Esophagus squamous epithelium (tissue), 5 donors: ENCODE results near the gene AFAP1L2. TPM values are rescaled to one million over a fixed set of nuclear protein-coding genes. Genes with fewer than 3 reads are reported as not detected.

Experiments used
- DNase-seq: peaks from one replicate; lab custom pipeline; 2025; lab: John Stamatoyannopoulos, UW
- H3K27ac ChIP-seq, 4 donors: fragments of 200-600 bp; sonication (generic); one replicate each; pipeline ENCODE4 v1.5.1; 2016 to 2019; ENCODE audit warnings: mild to moderate bottlenecking in 1 of 4
- H3K27me3 ChIP-seq, 4 donors: fragments of 200-600 bp; sonication (generic); 1 replicate in 3 of 4; 2 replicates in 1 of 4; pipeline versions ENCODE4 v1.5.1 to v1.6.0; 2017 to 2021; ENCODE audit warnings: antibody characterized with exemption in 1 of 4
- H3K36me3 ChIP-seq, 3 donors: fragments of 200-600 bp; sonication (generic); one replicate each; pipeline ENCODE4 v1.5.1; 2016 to 2019
- H3K4me1 ChIP-seq, 3 donors: fragments of 200-600 bp; sonication (generic); one replicate each; pipeline ENCODE4 v1.5.1; 2017 to 2019
- H3K4me3 ChIP-seq, 4 donors: fragments of 200-600 bp; sonication (generic); 1 replicate in 3 of 4; 2 replicates in 1 of 4; pipeline ENCODE4 v1.5.1; 2016 to 2019; ENCODE audit warnings: mild to moderate bottlenecking in 2 of 4, moderate library complexity in 1 of 4
- H3K9me3 ChIP-seq, 3 donors: fragments of 200-600 bp; sonication (generic); one replicate each; pipeline ENCODE4 v1.5.1; 2016 to 2019
- POLR2A ChIP-seq, 4 donors: fragments of 450-650 bp; IDR thresholded peaks; one replicate each; pipeline ENCODE4 v1.6.1; 2017; ENCODE audit warnings: antibody characterized with exemption in 4 of 4, mild to moderate bottlenecking in 4 of 4, moderate library complexity in 3 of 4
- WGBS, 2 donors: methylation state at CpG; one replicate each; pipeline ENCODE4 v1.1.5; 2018; 5-methylcytosine and 5-hydroxymethylcytosine counted together
- intact Hi-C: fragments of 100-400 bp; cut with DNase I; formaldehyde crosslinking; loops from one replicate; pipeline ENCODE4 v1.15.0; 2022
- total RNA-seq, 4 donors: library from RNA; depleted of rRNA; stranded (reverse); fragments of >200 nt; gene quantifications; one replicate each; pipeline ENCODE4 v1.1.0, GENCODE V29; 2016
- TF ChIP-seq, protein P1 (sequence below), 6 experiments: fragments of 450-650 bp in 4 of 6; fragments of 200-600 bp in 2 of 6; sonication (generic) in 2 of 6; IDR thresholded peaks; one replicate each; pipeline ENCODE4 v1.5.1; 2016 to 2019; ENCODE audit warnings: antibody characterized with exemption in 6 of 6, mild to moderate bottlenecking in 4 of 6, moderate library complexity in 4 of 6
- donor health status: DM: yes; HTN: yes; CAD: no.

Gene AFAP1L2
- total RNA-seq, 4 donors from 2014 or later: 9.8 to 15.5 (median 11.8) TPM

DNA sequence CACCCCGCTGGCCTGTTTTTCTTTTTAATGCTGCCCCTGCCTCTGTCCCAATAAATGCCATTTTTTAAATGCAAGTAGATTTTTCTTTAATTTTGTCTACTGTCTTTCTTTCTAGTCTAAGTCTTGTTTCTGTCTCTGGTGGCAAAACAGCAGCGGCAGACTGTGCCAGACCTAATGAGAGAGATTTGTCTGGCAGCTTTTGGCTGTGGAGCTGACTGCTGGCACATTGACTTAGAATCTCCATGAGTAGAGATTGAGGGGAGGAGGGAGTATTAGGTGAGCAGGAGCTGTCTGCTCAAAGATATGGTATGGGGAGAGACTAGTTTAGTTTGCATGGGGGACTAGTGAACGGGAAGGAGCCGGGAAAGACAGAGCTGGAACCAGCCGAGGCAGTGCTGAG is 152.2 kb downstream of the AFAP1L2 start:
- Histone ChIP-seq H3K4me1 (peaks cover 0 to 6% (median 0%) of the 10 kb centered on the region in 3 donors), H3K9me3 (no peaks in the 10 kb centered on the region), H3K27me3 (peaks cover 0 to 4% (median 0%) of the 10 kb centered on the region in 4 donors), H3K27ac (no peak overlapping the region), H3K4me3 (no peak overlapping the region), H3K36me3 (no peaks in the 10 kb centered on the region)
- DNase-seq: no peak
- intact Hi-C loops: no loop called here
- TF ChIP-seq POLR2A (IDR thresholded peaks at IDR 0.05): no peak
- TF ChIP-seq, protein P1, sequence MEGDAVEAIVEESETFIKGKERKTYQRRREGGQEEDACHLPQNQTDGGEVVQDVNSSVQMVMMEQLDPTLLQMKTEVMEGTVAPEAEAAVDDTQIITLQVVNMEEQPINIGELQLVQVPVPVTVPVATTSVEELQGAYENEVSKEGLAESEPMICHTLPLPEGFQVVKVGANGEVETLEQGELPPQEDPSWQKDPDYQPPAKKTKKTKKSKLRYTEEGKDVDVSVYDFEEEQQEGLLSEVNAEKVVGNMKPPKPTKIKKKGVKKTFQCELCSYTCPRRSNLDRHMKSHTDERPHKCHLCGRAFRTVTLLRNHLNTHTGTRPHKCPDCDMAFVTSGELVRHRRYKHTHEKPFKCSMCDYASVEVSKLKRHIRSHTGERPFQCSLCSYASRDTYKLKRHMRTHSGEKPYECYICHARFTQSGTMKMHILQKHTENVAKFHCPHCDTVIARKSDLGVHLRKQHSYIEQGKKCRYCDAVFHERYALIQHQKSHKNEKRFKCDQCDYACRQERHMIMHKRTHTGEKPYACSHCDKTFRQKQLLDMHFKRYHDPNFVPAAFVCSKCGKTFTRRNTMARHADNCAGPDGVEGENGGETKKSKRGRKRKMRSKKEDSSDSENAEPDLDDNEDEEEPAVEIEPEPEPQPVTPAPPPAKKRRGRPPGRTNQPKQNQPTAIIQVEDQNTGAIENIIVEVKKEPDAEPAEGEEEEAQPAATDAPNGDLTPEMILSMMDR (IDR thresholded peaks at IDR 0.05): no peak
- 79 to 91% methylated on average over 5 of the region's 5 CpGs for WGBS, 2 donors

DNA sequence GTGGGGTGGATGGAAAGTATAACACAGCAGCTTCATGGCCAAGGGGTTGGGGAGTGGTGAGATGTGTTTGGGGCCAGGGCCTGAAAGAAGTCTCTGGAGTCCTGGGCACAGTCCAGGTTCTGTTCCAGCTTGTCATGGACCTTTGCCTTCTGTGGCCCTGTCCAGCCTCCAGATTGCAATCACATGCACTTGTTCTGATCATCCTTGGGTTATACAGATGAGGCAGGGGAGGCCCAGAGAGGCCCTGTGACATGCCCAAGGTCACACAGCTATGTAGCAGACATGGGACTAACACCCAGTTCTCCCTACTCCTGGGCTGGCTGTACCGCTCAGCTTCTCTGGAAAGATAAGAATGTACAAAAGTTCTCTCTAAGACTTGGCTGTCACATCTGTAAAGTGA is 153.6 kb downstream of the AFAP1L2 start:
- no peak overlapping the region for H3K27ac ChIP-seq
- H3K4me3 ChIP-seq: no peak overlapping the region
- peaks cover 0 to 18% (median 0%) of the 10 kb centered on the region in 3 donors for H3K4me1 ChIP-seq
- TF ChIP-seq, protein P1 (IDR thresholded peaks at IDR 0.05): no peak
- no peak for TF ChIP-seq POLR2A (IDR thresholded peaks at IDR 0.05)
- no peaks in the 10 kb centered on the region for H3K9me3 ChIP-seq
- 78 to 89% methylated on average over 1 of the region's 1 CpG for WGBS, 2 donors
- H3K27me3 ChIP-seq: peaks cover 0 to 4% (median 0%) of the 10 kb centered on the region in 4 donors
- intact Hi-C loops: no loop called here
- H3K36me3 ChIP-seq: no peaks in the 10 kb centered on the region
- DNase-seq: no peak

DNA sequence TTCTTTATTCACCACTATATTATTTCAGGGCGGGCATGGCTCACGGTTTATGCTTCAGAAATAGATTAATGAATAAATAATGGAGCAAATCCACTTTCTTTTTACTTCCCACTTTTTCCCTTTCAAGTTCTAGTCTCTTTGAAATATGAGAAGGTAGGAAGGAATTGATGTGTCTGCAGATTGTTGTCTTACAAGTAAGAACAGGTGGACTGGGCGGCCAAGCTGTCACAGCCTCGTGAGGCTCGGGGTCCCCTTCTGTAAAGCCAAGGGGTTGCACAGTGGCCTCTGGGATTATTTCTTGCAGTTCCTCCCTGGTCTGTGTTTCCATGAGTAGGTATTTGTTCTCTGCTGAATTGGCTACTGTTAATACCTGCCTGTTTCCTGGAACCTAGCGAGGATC is 154.1 kb downstream of the AFAP1L2 start:
- no peak overlapping the region for H3K27ac ChIP-seq
- TF ChIP-seq, protein P1 (IDR thresholded peaks at IDR 0.05): no peak
- no peak for TF ChIP-seq POLR2A (IDR thresholded peaks at IDR 0.05)
- DNase-seq: no peak
- intact Hi-C loops: no loop called here
- peaks cover 0 to 23% (median under 1%) of the 10 kb centered on the region in 3 donors for H3K4me1 ChIP-seq
- 46 to 59% methylated on average over 5 to 6 of the region's 6 CpGs for WGBS, 2 donors
- H3K36me3 ChIP-seq: no peaks in the 10 kb centered on the region
- no peaks in the 10 kb centered on the region for H3K9me3 ChIP-seq
- peaks cover 0 to 4% (median 0%) of the 10 kb centered on the region in 4 donors for H3K27me3 ChIP-seq
- no peak overlapping the region for H3K4me3 ChIP-seq

DNA sequence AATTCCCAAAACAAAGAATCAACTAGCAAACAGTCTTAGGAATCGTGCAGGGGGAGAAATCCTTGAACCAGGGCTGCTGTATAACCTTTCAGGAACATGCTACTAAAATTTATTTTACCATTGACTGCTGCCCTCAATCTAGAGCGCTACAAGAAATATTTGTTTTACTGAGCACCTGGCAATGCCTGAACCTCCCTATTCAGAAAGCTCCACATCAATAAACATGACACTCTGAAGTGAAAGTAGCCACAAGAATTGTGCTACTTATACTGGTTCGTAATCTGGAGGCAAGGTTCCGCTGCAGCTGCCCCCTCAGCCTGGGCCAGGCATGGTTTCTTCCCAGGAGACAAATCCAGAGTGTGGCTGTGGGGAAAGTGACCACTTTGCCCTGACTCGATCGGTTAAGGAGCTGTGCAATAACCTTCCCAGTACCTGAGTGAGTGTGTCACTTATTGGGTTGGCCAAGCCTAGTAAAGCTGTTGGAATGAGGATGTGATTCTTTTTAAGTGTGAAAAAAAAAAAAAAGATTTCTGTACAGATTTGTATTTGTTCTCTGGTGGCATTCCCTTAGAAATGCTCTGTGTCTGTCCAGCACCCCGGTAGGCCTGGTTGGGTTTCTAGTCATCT is 157.5 kb downstream of the AFAP1L2 start:
- intact Hi-C loops: no loop called here
- Histone ChIP-seq H3K4me3 (peak overlapping the region in 3 of 4 donors; percentile 5 to 34 (median 26)), H3K27ac (peak overlapping the region; percentile 6 to 76 (median 58)), H3K4me1 (peaks cover 0 to 49% (median 19%) of the 10 kb centered on the region in 3 donors), H3K36me3 (no peaks in the 10 kb centered on the region), H3K27me3 (peaks cover 0 to 38% (median 0%) of the 10 kb centered on the region in 4 donors), H3K9me3 (no peaks in the 10 kb centered on the region)
- 33 to 50% methylated on average over 7 of the region's 7 CpGs for WGBS, 2 donors
- no peak for DNase-seq
- TF ChIP-seq, protein P1 (IDR thresholded peaks at IDR 0.05): no peak
- peak in 1 of 4 donors; percentile 9 for TF ChIP-seq POLR2A (IDR thresholded peaks at IDR 0.05)

DNA sequence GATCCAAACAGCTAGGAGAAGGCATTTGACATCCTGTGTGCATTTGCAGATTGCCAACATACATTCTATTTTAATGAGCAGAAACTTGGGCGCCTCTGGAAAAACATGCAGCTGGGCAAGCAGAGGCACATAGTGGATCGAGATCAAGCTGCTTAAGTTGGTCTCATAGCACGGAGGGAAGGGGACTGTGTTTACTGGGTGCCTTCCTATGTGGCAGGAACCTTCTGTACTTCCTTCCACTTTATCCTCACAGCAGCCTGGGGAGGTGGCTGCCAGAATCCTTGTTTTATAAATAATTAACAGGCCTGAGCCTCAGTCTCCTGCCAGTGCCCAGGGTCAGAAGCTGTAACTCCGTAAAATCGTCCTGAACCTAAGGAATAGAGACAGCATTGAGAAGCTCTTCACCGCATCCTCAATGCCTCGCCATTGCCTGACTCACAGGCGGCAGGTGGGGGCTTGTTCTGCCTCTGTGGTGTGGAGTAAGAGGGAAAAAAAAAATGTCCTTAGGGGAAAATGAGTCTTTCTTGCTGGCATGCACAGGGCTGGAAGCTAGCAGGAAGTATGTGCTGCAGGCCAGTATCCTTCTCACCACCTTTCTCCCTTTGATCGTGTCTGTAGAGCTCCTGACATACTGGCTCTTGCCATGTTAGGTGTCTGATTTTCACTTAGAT is 159.0 kb downstream of the AFAP1L2 start:
- TF ChIP-seq, protein P1 (IDR thresholded peaks at IDR 0.05): no peak
- TF ChIP-seq POLR2A (IDR thresholded peaks at IDR 0.05): no peak
- Histone ChIP-seq H3K27me3 (peaks cover 0 to 54% (median 0%) of the 10 kb centered on the region in 4 donors), H3K27ac (peak overlapping the region; percentile 6 to 76 (median 64)), H3K36me3 (no peaks in the 10 kb centered on the region), H3K4me3 (peak overlapping the region in 2 of 4 donors; percentile 4 to 44), H3K4me1 (peaks cover 0 to 54% (median 19%) of the 10 kb centered on the region in 3 donors), H3K9me3 (no peaks in the 10 kb centered on the region)
- no peak for DNase-seq
- intact Hi-C loops: no loop called here
- 22 to 36% methylated on average over 7 to 9 of the region's 9 CpGs for WGBS, 2 donors
